Measurements from ENCODE around the gene NDUFAF7.
"Not testable (repeated sequence)": the region's sequence is repeated elsewhere in the genome, so short reads cannot be mapped to it uniquely, and the experiment has no call there.

The NDUFAF7 gene

GRCh38 chr2:37282746-37283145 lies 51.3 kb downstream of the NDUFAF7 start:
- DNase-seq (ENCODE audit: low spot score), result no peak

- no peak for DNase-seq (ENCODE audit: low spot score)
These were observed 51.7 kb downstream of the NDUFAF7 start for GRCh38 chr2:37283207-37283606.

GRCh38 chr2:37284381-37284780 lies 52.9 kb downstream of the NDUFAF7 start:
- no peak for DNase-seq (ENCODE audit: low spot score)

- no peak for DNase-seq (ENCODE audit: low spot score)
These were observed 56.5 kb downstream of the NDUFAF7 start for GRCh38 chr2:37287966-37288365.

- DNase-seq (ENCODE audit: low spot score), result no peak
These were observed 60.2 kb downstream of the NDUFAF7 start for GRCh38 chr2:37291680-37292079.

- DNase-seq (ENCODE audit: low spot score), result not testable (repeated sequence)
These were observed 63.4 kb downstream of the NDUFAF7 start for GRCh38 chr2:37294858-37295257.

GRCh38 chr2:37295469-37296073 lies 64.1 kb downstream of the NDUFAF7 start:
- no peak for DNase-seq (ENCODE audit: low spot score)

GRCh38 chr2:37297632-37298031 lies 66.2 kb downstream of the NDUFAF7 start:
- DNase-seq (ENCODE audit: low spot score), result no peak

All from LoVo (cell line).